Measurements from ENCODE around the gene TBX19.
A peak's percentile ranks its signal among the peaks of the same experiment; 100 is the strongest.

The TBX19 gene

GRCh38 chr1:168281603-168282325 is 1.1 kb downstream of the TBX19 start:
- DNase-seq, result no peak

DNA sequence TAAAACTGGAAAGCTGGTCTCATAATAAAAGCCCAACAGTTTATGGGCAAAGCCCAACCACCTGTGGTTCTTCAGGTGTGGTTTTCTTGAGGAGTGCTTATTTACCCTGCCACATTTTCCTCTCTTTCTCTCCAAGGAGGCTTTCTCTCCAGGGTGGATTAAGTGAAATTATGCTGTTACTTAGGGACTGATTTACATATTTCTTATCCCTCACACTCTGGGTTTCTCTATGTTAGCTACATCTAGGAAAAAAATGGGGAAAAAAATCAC is 4.8 kb downstream of the TBX19 start:
- no peak for DNase-seq

- no peak for DNase-seq
Observed at GRCh38 chr1:168285971-168286927, 5.6 kb downstream of the TBX19 start.

- DNase-seq, result no peak
Observed at GRCh38 chr1:168287237-168287664, 6.6 kb downstream of the TBX19 start.

DNA sequence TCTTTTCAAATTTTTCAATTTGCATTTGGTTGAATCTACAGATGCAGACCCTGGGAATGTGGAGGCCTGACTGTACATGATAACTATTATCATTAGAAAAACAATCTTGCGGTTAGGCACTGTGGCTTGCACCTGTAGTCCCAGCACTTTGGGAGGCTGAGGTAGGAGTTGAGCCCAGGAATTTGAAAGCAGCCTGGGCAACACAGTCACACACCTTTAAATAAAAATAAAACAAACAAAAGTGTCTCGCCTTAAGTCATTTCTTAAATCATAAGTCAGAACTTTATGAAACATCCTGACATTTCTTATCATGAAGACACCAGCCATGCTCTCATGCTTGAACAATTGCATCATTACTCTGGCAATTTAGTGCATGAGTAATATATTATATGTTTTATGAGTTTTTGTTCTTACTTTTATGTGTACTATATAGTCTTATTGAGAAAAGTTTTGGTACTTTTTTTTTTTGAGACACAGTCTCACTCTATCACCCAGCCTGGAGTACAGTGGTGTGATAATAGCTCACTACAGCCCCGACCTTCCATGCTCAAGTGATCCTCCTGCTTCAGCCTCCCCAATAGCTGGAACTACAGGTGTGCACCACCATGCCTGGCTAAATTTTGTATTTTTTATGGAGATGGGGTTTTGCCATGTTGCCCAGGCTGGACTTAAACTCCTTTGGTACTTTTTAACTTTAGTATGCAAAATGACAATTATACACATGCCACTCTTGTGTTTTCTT is 7.8 kb downstream of the TBX19 start:
- DNase-seq, result no peak

DNA sequence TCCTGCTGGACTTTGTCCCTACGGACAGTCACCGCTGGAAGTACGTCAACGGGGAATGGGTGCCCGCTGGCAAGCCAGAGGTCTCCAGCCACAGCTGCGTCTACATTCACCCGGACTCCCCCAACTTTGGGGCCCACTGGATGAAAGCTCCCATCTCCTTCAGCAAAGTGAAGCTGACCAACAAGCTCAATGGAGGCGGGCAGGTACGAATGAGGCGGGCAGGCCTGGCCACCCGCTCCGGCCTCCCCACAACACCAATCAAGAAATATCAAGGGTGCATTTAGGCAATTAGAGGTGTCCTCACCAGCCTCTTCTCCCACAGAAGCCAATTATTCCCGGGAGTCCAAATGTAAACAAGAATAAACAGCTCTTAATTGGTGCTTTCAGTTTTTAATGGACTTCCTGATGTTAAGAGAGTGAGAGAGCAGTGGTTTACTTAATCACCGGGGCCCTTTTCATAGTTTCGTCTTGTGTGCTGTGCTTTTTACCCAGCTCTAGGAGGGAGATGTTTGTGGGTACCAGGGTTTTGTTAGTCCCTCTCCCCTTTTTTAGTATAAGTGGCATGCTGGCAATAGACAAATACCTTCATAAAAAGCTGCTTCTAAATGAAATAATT is 10.7 kb downstream of the TBX19 start:
- DNase-seq, result no peak

- DNase-seq, result no peak
Observed at GRCh38 chr1:168293356-168293755, 12.7 kb downstream of the TBX19 start.

DNA sequence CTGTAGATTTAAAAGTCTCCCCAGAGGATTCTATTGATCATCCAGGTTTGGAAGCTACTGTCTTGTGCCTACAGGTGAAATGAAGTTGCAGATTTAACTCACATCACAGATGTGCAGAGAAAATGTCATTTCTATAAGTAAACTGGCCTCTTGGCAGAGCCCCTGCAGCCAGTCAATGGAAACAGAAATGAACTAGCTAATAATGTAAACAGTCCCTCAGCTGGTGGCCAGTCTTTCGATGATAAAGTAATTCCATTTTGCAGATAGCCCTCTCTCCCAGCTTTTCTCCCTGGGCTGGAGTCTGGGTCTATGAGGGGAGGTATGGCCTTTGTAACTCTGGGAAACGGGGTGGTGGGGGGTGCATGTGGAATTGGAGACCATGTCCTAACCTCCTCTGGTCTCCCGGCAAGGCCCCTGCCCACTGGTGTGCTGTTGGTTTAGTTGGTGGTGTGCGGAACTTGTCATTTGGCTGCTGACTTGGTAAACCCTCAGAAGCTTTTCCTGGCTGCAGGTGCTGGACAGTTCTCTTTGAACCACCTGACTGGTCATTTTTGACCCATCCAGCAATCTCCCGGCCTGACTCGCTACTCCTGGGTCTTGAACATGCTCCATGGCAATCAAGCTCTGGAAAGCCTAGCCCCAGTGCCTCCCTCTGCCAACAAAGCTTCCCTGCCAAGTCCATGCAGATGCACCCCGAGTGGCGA is 14.9 kb downstream of the TBX19 start:
- no peak for DNase-seq

- no peak for DNase-seq
Observed at GRCh38 chr1:168297019-168297730, 16.5 kb downstream of the TBX19 start.

GRCh38 chr1:168298446-168298845 is 17.8 kb downstream of the TBX19 start:
- DNase-seq, result no peak

DNA sequence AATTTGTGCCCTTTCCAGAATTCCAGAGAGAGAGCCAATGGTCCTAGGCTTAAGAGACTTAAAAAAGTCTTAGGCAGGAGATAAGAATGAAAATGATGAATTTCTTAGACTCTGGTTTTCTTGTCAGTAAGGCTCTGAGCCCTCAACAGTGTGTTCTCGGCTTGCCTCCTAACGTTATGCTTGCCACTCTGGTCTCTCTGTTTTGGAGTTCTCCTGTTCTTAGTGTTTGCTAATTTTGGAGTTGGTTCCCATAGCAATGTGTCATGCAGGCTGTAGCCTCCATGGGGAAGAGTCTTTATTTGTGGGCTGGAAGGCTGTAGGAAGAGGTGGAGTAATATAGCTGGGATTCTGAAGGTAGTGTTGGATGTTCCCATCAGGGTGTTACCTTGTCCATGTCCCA is 19.9 kb downstream of the TBX19 start:
- DNase-seq, result no peak

GRCh38 chr1:168301664-168302320 is 21.1 kb downstream of the TBX19 start:
- DNase-seq, result no peak

DNA sequence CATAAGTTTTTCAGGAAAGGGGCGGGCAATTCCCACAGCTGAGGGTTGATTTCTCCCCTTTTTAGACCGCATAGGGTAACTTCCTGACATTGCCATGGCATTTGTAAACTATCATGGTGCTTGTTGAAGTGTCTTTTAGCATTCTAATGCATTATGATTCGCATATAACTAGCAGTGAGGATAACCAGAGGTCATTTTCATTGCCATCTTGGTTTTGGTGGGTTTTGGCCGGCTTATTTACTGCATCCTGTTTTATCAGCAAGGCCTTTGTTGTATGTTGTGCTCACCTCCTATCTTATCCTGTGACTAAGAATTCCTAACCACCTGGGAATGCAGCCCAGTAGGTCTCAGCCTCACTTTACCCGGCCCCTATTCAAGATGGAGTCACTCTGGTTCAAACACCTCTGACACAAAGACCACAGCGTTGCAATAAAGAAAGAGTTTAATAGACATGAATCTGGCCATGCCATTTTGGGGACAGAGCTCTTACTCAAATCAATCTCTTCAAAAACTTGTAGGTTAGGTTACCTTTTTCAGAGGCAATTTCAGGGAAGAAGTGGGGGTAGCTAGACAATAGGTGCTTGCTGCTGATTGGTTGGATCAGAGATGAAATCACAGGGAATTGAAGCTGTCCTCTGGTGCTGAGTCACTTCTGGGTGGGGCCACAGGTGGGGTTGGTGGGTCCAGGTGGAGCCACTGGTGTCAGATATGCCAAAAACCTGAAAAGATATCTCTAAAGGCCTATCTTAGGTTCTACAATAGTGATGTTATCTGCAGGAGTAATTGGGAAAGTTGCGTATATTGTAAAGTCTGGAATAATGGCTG is 23.3 kb downstream of the TBX19 start:
- no peak for DNase-seq

DNA sequence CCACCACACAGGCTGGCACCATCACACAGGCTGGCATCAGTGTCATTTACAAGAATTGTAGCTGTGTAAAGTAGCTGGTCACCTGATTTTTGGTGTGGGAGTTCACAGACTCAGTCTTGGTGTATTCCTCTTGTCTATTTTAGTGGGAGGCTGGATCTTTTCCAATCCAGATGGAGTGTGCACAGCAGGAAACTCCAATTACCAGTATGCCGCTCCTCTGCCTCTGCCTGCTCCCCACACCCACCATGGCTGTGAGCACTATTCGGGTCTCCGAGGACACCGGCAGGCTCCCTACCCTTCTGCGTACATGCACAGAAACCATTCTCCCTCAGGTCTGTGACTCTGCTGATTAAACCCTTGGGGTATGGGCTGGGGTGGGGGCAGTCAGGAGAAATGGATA is 24.2 kb downstream of the TBX19 start:
- peak in 2 of 14 donors; percentile 9 to 12 for DNase-seq

- no peak for DNase-seq
Observed at GRCh38 chr1:168312718-168313604, 32.3 kb downstream of the TBX19 start.

DNA sequence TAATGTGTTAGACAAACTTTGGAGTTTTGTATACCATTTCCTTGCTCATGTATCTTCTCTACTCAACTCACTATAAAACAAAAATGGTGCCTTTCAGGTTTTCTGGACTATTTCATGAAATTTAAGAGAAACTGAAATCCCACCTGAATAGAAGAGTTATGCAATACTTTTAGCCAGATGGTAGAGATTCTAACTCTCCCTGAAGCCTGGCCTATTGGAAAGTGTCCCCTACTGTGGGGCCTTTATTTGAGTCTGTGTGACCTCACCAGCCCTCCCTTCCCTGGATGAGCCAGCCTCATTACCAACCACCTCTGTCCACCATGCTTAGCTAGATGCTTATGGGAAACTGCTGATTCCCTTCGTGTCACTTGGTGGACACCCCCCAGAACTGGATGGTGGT is 35.5 kb downstream of the TBX19 start:
- no peak for DNase-seq

DNA sequence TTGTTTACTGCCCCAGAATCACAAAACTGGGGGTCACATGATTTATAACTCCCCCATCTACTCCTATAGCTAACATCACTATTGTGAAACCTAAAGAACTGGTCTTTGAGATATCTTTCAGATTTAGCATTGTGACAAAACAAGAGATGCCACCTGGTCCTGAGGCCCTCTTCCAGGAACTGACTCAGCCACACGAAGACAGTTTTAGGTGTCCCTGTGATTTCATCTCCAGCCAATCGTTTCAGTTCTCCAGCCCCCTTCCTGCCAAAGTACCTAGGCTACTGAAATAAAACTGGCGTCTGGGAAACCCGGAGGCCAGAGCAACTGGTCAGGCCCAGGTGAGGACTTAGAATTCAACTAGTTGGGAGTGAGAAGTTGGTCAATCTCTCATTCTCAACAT is 36.6 kb downstream of the TBX19 start:
- no peak for DNase-seq

DNA sequence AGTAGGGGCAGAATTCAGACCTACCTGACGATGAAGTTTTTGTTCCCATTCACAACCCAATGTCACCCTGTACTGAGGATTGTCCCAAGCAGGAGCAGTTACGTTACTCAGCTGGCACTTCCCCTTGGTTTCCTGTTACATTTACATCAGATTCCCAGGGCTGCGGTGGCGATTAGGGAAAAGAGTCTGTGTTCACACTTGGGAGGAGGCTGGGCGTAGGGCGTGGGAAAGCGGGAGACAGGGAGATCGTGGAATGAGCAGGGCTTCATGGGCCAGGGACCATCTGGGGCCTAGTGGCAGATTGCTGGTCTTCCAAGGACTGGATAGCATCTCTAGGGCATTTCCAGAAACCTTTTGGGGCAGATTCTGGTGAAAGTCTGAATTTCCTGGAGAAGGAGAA is 39.0 kb downstream of the TBX19 start:
- no peak for DNase-seq

DNA sequence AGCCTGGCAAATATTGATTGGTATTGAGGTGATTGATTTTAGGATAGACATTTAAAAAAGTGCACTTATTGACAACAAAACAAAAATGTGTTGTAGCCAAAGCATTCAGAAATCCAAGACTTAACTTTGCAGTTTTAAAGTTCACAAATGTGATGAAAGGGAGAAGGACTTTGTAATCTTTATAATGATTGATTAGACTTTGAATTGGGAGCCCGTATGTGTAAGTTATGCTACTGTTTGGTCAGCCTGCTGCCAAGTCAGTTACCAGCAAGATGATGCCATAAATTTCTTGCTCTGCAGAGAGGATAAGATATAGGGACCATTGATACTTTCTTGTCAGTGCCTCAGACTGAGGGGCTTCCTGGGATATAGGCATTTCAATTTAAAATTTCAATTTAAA is 39.5 kb downstream of the TBX19 start:
- no peak for DNase-seq
